ENCODE results near the gene PDE4D.
"Not testable (repeated sequence)": the region's sequence is repeated elsewhere in the genome, so short reads cannot be mapped to it uniquely, and the experiment has no call there.

Gene PDE4D

GRCh38 chr5:59753599-59753998 is 139.9 kb downstream of the PDE4D start:
- H3K14ac ChIP-seq (ENCODE audit: low read length) = no peak overlapping the region
- H2BK15ac ChIP-seq (ENCODE audit: low read length) = no peak overlapping the region
- no peak overlapping the region for H3K23ac ChIP-seq (ENCODE audit: low read depth, low read length, poor library complexity)
- H2AK5ac ChIP-seq (ENCODE audit: low read depth, low read length) = no peak overlapping the region
- H2BK12ac ChIP-seq (ENCODE audit: low read length) = no peak overlapping the region
- WGBS, 2 donors (ENCODE audit: extremely low coverage in 2 of 2, insufficient read length in 2 of 2, insufficient replicate concordance in 1 of 2) = no CpG with 5 or more reads among the region's 3 CpGs
- no peaks in the 10 kb centered on the region for H3K27me3 ChIP-seq (ENCODE audit: control insufficient read depth in 3 of 3, insufficient read depth in 3 of 3, low read depth in 1 of 3, low read length in 3 of 3)
- no peak overlapping the region for H3K4ac ChIP-seq (ENCODE audit: low read length)
- H3K9me3 ChIP-seq (replicated peaks in 1 of 2; ENCODE audit: control insufficient read depth in 2 of 2, insufficient read depth in 1 of 2, low read depth in 1 of 2, low read length in 2 of 2) = no peaks in the 10 kb centered on the region
- no peak overlapping the region for H4K91ac ChIP-seq (ENCODE audit: low read depth, low read length, poor library complexity)
- H3K79me1 ChIP-seq (ENCODE audit: low read depth, low read length) = no peaks in the 10 kb centered on the region
- H3K4me2 ChIP-seq (ENCODE audit: insufficient read depth, low read length, poor library complexity, severe bottlenecking) = no peak overlapping the region
- no peak overlapping the region for H3K4me3 ChIP-seq (ENCODE audit: low read length in 2 of 2)
- no peak overlapping the region for H3K9ac ChIP-seq (ENCODE audit: low read depth, low read length, poor library complexity)
- no peak overlapping the region for H3K27ac ChIP-seq (replicated peaks; ENCODE audit: low read length)
- H3K4me1 ChIP-seq (ENCODE audit: control insufficient read depth in 2 of 2, insufficient read depth in 1 of 2, low read depth in 1 of 2, low read length in 2 of 2) = peaks cover 0 to 3% of the 10 kb centered on the region in 2 donors
- no peak for DNase-seq (ENCODE audit: low spot score)
- no peak overlapping the region for H4K8ac ChIP-seq (ENCODE audit: low read depth, low read length)
- no peak overlapping the region for H2AFZ ChIP-seq (ENCODE audit: low read length)
- no peak overlapping the region for H2BK120ac ChIP-seq (ENCODE audit: low read depth, low read length)
- H2BK5ac ChIP-seq (ENCODE audit: low read length) = no peak overlapping the region
- no peak overlapping the region for H3K18ac ChIP-seq (ENCODE audit: low read length)
- no peaks in the 10 kb centered on the region for H3K36me3 ChIP-seq (replicated peaks in 1 of 2; ENCODE audit: control insufficient read depth in 2 of 2, insufficient read depth in 2 of 2, low read length in 2 of 2)

DNA sequence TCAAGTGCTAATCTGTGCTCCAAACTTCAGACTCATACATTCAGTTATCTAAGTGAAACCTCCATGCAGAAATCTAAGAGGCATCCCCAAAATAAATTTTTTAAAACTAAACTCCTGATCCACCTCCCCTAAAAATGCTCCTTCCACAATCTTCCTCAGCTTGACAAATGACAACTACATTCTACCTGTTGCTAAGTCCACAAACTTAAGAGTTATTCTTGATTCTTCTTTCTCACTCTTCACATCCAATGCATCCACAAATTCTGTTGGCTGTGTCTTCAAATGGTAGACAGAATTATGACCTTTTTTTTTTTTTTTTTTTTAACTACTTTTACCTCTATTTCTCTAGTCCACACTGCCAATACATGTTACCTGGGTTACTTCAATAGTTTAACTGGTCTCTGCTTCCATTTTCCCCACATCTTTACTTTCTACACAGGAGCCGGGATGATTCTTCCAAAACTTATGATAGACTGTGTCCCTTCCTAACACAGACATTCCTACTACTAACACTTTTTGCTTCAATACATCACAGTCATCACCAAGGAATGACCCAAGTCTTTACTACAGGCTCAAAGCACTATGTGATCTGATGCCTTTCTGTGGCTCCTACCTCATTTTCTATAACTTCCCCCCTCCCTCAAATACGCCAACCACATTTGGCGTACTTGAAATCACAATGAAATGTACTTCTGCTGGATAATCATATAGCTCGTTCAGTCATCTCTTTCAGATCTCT is 143.6 kb downstream of the PDE4D start:
- H3K27me3 ChIP-seq (ENCODE audit: control insufficient read depth in 3 of 3, insufficient read depth in 3 of 3, low read depth in 1 of 3, low read length in 3 of 3) = no peaks in the 10 kb centered on the region
- H2AFZ ChIP-seq (ENCODE audit: low read length) = no peak overlapping the region
- H3K4me1 ChIP-seq (ENCODE audit: control insufficient read depth in 2 of 2, insufficient read depth in 1 of 2, low read depth in 1 of 2, low read length in 2 of 2) = peaks cover 2 to 3% of the 10 kb centered on the region in 2 donors
- H2BK15ac ChIP-seq (ENCODE audit: low read length) = no peak overlapping the region
- H4K8ac ChIP-seq (ENCODE audit: low read depth, low read length) = no peak overlapping the region
- WGBS, 2 donors (ENCODE audit: extremely low coverage in 2 of 2, insufficient read length in 2 of 2, insufficient replicate concordance in 1 of 2) = no CpG with 5 or more reads among the region's 4 CpGs
- no peak overlapping the region for H3K14ac ChIP-seq (ENCODE audit: low read length)
- H3K4ac ChIP-seq (ENCODE audit: low read length) = no peak overlapping the region
- no peak overlapping the region for H4K91ac ChIP-seq (ENCODE audit: low read depth, low read length, poor library complexity)
- H3K27ac ChIP-seq (replicated peaks; ENCODE audit: low read length) = no peak overlapping the region
- no peak overlapping the region for H3K23ac ChIP-seq (ENCODE audit: low read depth, low read length, poor library complexity)
- H2BK120ac ChIP-seq (ENCODE audit: low read depth, low read length) = no peak overlapping the region
- no peak for DNase-seq (ENCODE audit: low spot score)
- no peaks in the 10 kb centered on the region for H3K36me3 ChIP-seq (replicated peaks in 1 of 2; ENCODE audit: control insufficient read depth in 2 of 2, insufficient read depth in 2 of 2, low read length in 2 of 2)
- H3K9me3 ChIP-seq (replicated peaks in 1 of 2; ENCODE audit: control insufficient read depth in 2 of 2, insufficient read depth in 1 of 2, low read depth in 1 of 2, low read length in 2 of 2) = no peaks in the 10 kb centered on the region
- H3K18ac ChIP-seq (ENCODE audit: low read length) = no peak overlapping the region
- H3K4me2 ChIP-seq (ENCODE audit: insufficient read depth, low read length, poor library complexity, severe bottlenecking) = no peak overlapping the region
- H3K9ac ChIP-seq (ENCODE audit: low read depth, low read length, poor library complexity) = no peak overlapping the region
- no peak overlapping the region for H2BK12ac ChIP-seq (ENCODE audit: low read length)
- H3K4me3 ChIP-seq (ENCODE audit: low read length in 2 of 2) = no peak overlapping the region
- H2AK5ac ChIP-seq (ENCODE audit: low read depth, low read length) = no peak overlapping the region
- no peak overlapping the region for H2BK5ac ChIP-seq (ENCODE audit: low read length)
- H3K79me1 ChIP-seq (ENCODE audit: low read depth, low read length) = no peaks in the 10 kb centered on the region

DNA sequence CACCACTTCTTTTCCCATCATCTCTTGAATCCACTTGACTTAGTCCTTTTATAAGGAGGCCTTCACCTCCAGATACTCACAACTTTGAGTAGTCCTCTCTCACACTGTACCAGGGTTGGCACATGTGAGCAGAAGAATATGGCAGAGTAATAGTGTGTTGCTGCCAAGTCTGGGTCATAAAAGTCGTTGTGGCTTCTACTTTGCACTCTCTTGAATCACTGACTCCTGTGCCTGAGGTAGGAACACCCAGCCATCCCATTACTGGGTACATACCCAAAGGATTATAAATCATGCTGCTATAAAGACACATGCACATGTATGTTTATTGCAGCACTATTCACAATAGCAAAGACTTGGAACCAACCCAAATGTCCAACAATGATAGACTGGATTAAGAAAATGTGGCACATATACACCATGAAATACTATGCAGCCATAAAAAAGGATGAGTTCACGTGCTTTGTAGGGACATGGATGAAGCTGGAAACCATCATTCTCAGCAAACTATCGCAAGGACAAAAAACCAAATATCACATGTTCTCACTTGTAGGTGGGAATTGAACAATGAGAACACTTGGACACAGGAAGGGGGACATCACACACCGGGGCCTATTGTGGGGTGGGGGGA is 145.4 kb downstream of the PDE4D start:
- H3K18ac ChIP-seq (ENCODE audit: low read length); H3K4me2 ChIP-seq (ENCODE audit: insufficient read depth, low read length, poor library complexity, severe bottlenecking); H4K8ac ChIP-seq (ENCODE audit: low read depth, low read length); H2BK5ac ChIP-seq (ENCODE audit: low read length); H4K91ac ChIP-seq (ENCODE audit: low read depth, low read length, poor library complexity); H3K79me1 ChIP-seq (ENCODE audit: low read depth, low read length); H3K27ac ChIP-seq (replicated peaks; ENCODE audit: low read length); H3K4me1 ChIP-seq (ENCODE audit: control insufficient read depth in 2 of 2, insufficient read depth in 1 of 2, low read depth in 1 of 2, low read length in 2 of 2); H3K27me3 ChIP-seq (ENCODE audit: control insufficient read depth in 3 of 3, insufficient read depth in 3 of 3, low read depth in 1 of 3, low read length in 3 of 3); H3K9ac ChIP-seq (ENCODE audit: low read depth, low read length, poor library complexity); H3K9me3 ChIP-seq (replicated peaks in 1 of 2; ENCODE audit: control insufficient read depth in 2 of 2, insufficient read depth in 1 of 2, low read depth in 1 of 2, low read length in 2 of 2); H2AK5ac ChIP-seq (ENCODE audit: low read depth, low read length); H2BK12ac ChIP-seq (ENCODE audit: low read length); H2BK120ac ChIP-seq (ENCODE audit: low read depth, low read length); H3K4me3 ChIP-seq (ENCODE audit: low read length in 2 of 2); H3K14ac ChIP-seq (ENCODE audit: low read length); H2BK15ac ChIP-seq (ENCODE audit: low read length); H3K23ac ChIP-seq (ENCODE audit: low read depth, low read length, poor library complexity); H3K36me3 ChIP-seq (replicated peaks in 1 of 2; ENCODE audit: control insufficient read depth in 2 of 2, insufficient read depth in 2 of 2, low read length in 2 of 2); DNase-seq (ENCODE audit: low spot score); H3K4ac ChIP-seq (ENCODE audit: low read length); H2AFZ ChIP-seq (ENCODE audit: low read length): not testable (repeated sequence)
- no CpG with 5 or more reads among the region's 4 CpGs for WGBS, 2 donors (ENCODE audit: extremely low coverage in 2 of 2, insufficient read length in 2 of 2, insufficient replicate concordance in 1 of 2)

GRCh38 chr5:59746241-59746765 is 147.2 kb downstream of the PDE4D start:
- Histone ChIP-seq H3K4me1 (ENCODE audit: control insufficient read depth in 2 of 2, insufficient read depth in 1 of 2, low read depth in 1 of 2, low read length in 2 of 2) (peaks cover 0 to 2% of the 10 kb centered on the region in 2 donors), H2BK5ac (ENCODE audit: low read length) (no peak overlapping the region), H3K9ac (ENCODE audit: low read depth, low read length, poor library complexity) (no peak overlapping the region), H4K8ac (ENCODE audit: low read depth, low read length) (no peak overlapping the region), H3K9me3 (replicated peaks in 1 of 2; ENCODE audit: control insufficient read depth in 2 of 2, insufficient read depth in 1 of 2, low read depth in 1 of 2, low read length in 2 of 2) (no peaks in the 10 kb centered on the region), H3K14ac (ENCODE audit: low read length) (no peak overlapping the region), H2BK15ac (ENCODE audit: low read length) (no peak overlapping the region), H3K36me3 (replicated peaks in 1 of 2; ENCODE audit: control insufficient read depth in 2 of 2, insufficient read depth in 2 of 2, low read length in 2 of 2) (no peaks in the 10 kb centered on the region), H3K23ac (ENCODE audit: low read depth, low read length, poor library complexity) (no peak overlapping the region), H4K91ac (ENCODE audit: low read depth, low read length, poor library complexity) (no peak overlapping the region), H3K27ac (replicated peaks; ENCODE audit: low read length) (no peak overlapping the region), H3K79me1 (ENCODE audit: low read depth, low read length) (no peaks in the 10 kb centered on the region), H3K27me3 (ENCODE audit: control insufficient read depth in 3 of 3, insufficient read depth in 3 of 3, low read depth in 1 of 3, low read length in 3 of 3) (no peaks in the 10 kb centered on the region), H3K18ac (ENCODE audit: low read length) (no peak overlapping the region), H3K4ac (ENCODE audit: low read length) (no peak overlapping the region), H2AFZ (ENCODE audit: low read length) (no peak overlapping the region), H3K4me2 (ENCODE audit: insufficient read depth, low read length, poor library complexity, severe bottlenecking) (no peak overlapping the region), H2BK12ac (ENCODE audit: low read length) (no peak overlapping the region), H2BK120ac (ENCODE audit: low read depth, low read length) (no peak overlapping the region), H3K4me3 (ENCODE audit: low read length in 2 of 2) (no peak overlapping the region), H2AK5ac (ENCODE audit: low read depth, low read length) (no peak overlapping the region)
- no peak for DNase-seq (ENCODE audit: low spot score)
- WGBS, 2 donors (ENCODE audit: extremely low coverage in 2 of 2, insufficient read length in 2 of 2, insufficient replicate concordance in 1 of 2) = no CpG with 5 or more reads among the region's 7 CpGs
